ENCODE measurements around the gene HEXA. TPM values are rescaled to one million over a fixed set of nuclear protein-coding genes. Genes with fewer than 3 reads are reported as not detected.
"Not testable (repeated sequence)": the region's sequence is repeated elsewhere in the genome, so short reads cannot be mapped to it uniquely, and the experiment has no call there.

HEXA gene
- total RNA-seq, 1 donor from 2014 or later: 145 TPM

DNA sequence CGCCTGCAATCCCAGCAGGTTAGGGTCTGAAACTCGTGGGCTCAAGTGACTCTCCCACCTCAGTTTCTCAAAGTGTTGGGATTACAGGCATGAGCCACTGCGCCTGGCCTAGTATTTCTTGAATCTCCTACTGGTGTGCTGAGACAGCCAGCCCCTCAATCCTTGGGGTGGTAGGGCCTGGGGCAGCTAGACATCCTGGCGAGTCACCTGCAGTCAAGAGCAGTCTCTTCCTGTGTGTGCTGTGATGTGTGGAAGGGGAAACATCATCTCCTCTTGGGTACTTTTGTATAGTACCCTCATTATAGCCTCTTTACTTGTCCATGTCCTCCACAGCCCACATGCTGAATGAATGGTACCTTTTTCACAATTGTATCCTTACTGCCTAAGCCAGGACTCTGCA is 4.9 kb upstream of the HEXA start:
- Histone ChIP-seq H3K27me3 (ENCODE audit: insufficient read depth, low read length) (peaks cover 32% of the 10 kb centered on the region), H3K36me3 (ENCODE audit: insufficient read depth, low read length) (no peaks in the 10 kb centered on the region), H3K79me2 (ENCODE audit: insufficient read depth, low read length) (peaks cover under 1% of the 10 kb centered on the region), H3K9ac (ENCODE audit: low read length) (no peak overlapping the region), H3K9me3 (ENCODE audit: insufficient read depth, low read depth, low read length) (no peaks in the 10 kb centered on the region), H3K4me3 (ENCODE audit: insufficient read depth, low read depth, low read length) (no peak overlapping the region), H4K20me1 (ENCODE audit: insufficient read depth, low read length) (no peaks in the 10 kb centered on the region), H3K27ac (ENCODE audit: low read depth, low read length) (no peak overlapping the region), H3K4me1 (ENCODE audit: insufficient read depth, low read length) (peaks cover 6% of the 10 kb centered on the region), H3K4me2 (ENCODE audit: low read length) (no peak overlapping the region), H2AFZ (ENCODE audit: low read depth, low read length) (no peak overlapping the region)
- H3K4me3 Mint-ChIP-seq (ENCODE audit: unreplicated experiment): no peak overlapping the region
- no peaks in the 10 kb centered on the region for H3K36me3 Mint-ChIP-seq (ENCODE audit: low read depth, unreplicated experiment)
- TF ChIP-seq EZH2 (IDR thresholded peaks at IDR 0.05; ENCODE audit: insufficient read depth, low read length): no peak
- DNase-seq (ENCODE audit: low read depth): no peak
- H3K27ac Mint-ChIP-seq (ENCODE audit: unreplicated experiment): no peak overlapping the region
- H3K4me1 Mint-ChIP-seq (ENCODE audit: low read depth, unreplicated experiment): peaks cover 3% of the 10 kb centered on the region
- H3K9me3 Mint-ChIP-seq (ENCODE audit: unreplicated experiment): peaks cover 3% of the 10 kb centered on the region
- no peak for FAIRE-seq
- peaks cover 31% of the 10 kb centered on the region for H3K27me3 Mint-ChIP-seq (ENCODE audit: low read depth, unreplicated experiment)

DNA sequence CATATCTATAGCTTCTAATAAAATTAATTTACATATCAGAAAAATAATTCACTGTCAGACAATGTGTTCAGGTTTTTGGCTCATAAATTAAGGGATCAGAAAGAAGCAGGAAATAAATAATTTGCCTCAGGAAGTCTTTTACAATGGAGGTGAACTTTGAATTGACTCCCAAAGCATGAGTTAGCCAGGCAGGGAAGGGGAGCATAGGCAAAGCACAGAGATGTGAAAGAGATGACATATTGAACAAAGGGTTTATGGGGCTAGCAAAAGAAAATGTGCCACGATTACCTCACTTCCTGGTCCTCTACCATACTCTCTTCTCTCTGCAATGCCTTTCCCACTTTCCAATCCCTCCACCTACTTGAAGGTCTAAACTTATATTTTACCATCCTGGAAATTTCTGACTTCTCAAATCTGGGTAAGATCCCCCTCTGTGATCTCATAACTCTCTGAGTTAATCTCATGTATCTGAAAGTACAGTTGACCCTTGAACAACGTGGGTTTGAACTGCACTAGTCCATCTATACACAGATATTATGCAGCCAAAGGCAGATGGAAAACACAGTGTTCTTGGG is 4.1 kb upstream of the HEXA start:
- H3K4me3 Mint-ChIP-seq (ENCODE audit: unreplicated experiment): no peak overlapping the region

DNA sequence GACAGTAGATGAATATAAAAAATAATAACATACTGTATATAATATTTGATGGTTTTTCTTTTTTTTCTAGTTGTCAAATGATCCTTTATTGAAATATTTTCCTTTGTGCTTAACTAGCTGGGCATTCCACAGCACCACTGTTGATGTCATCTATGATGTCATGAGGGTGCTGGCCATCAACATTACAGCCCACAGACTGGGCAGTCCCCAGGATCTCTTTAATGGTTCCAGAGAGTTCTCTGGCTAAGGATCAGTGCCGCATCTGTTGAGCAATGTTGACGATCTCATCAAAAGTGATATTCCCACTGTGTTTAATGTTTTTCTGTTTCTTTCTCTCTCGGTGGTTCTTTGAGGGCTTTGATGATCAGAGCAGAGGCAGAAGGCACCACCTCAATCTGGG is 3.3 kb upstream of the HEXA start:
- not testable (repeated sequence) for FAIRE-seq; H3K9ac ChIP-seq (ENCODE audit: low read length); H3K27ac ChIP-seq (ENCODE audit: low read depth, low read length); H3K4me1 ChIP-seq (ENCODE audit: insufficient read depth, low read length); H3K4me3 ChIP-seq (ENCODE audit: insufficient read depth, low read depth, low read length); H3K36me3 Mint-ChIP-seq (ENCODE audit: low read depth, unreplicated experiment); H3K4me3 Mint-ChIP-seq (ENCODE audit: unreplicated experiment); H3K4me1 Mint-ChIP-seq (ENCODE audit: low read depth, unreplicated experiment); H3K9me3 Mint-ChIP-seq (ENCODE audit: unreplicated experiment); H3K4me2 ChIP-seq (ENCODE audit: low read length); H3K36me3 ChIP-seq (ENCODE audit: insufficient read depth, low read length); H2AFZ ChIP-seq (ENCODE audit: low read depth, low read length); H3K27ac Mint-ChIP-seq (ENCODE audit: unreplicated experiment); DNase-seq (ENCODE audit: low read depth); H3K9me3 ChIP-seq (ENCODE audit: insufficient read depth, low read depth, low read length); H4K20me1 ChIP-seq (ENCODE audit: insufficient read depth, low read length)
- H3K27me3 ChIP-seq (ENCODE audit: insufficient read depth, low read length): peaks cover 19% of the 10 kb centered on the region
- H3K79me2 ChIP-seq (ENCODE audit: insufficient read depth, low read length): peaks cover 17% of the 10 kb centered on the region
- peaks cover 16% of the 10 kb centered on the region for H3K27me3 Mint-ChIP-seq (ENCODE audit: low read depth, unreplicated experiment)

More for the DNA sequence above, 4.1 kb upstream of the HEXA start:
- H3K4me1 ChIP-seq (ENCODE audit: insufficient read depth, low read length): peaks cover 6% of the 10 kb centered on the region
- no peak overlapping the region for H2AFZ ChIP-seq (ENCODE audit: low read depth, low read length)
- Mint-ChIP-seq H3K36me3 (ENCODE audit: low read depth, unreplicated experiment) (no peaks in the 10 kb centered on the region), H3K27ac (ENCODE audit: unreplicated experiment) (no peak overlapping the region), H3K9me3 (ENCODE audit: unreplicated experiment) (peaks cover 3% of the 10 kb centered on the region), H3K27me3 (ENCODE audit: low read depth, unreplicated experiment) (peaks cover 24% of the 10 kb centered on the region), H3K4me1 (ENCODE audit: low read depth, unreplicated experiment) (peaks cover 3% of the 10 kb centered on the region)
- DNase-seq (ENCODE audit: low read depth) (no peak), FAIRE-seq (no peak)
- H3K4me2 ChIP-seq (ENCODE audit: low read length): no peak overlapping the region
- no peaks in the 10 kb centered on the region for H3K36me3 ChIP-seq (ENCODE audit: insufficient read depth, low read length)
- H3K79me2 ChIP-seq (ENCODE audit: insufficient read depth, low read length): peaks cover 8% of the 10 kb centered on the region
- TF ChIP-seq EZH2 (IDR thresholded peaks at IDR 0.05; ENCODE audit: insufficient read depth, low read length): no peak
- TF ChIP-seq, protein P1, sequence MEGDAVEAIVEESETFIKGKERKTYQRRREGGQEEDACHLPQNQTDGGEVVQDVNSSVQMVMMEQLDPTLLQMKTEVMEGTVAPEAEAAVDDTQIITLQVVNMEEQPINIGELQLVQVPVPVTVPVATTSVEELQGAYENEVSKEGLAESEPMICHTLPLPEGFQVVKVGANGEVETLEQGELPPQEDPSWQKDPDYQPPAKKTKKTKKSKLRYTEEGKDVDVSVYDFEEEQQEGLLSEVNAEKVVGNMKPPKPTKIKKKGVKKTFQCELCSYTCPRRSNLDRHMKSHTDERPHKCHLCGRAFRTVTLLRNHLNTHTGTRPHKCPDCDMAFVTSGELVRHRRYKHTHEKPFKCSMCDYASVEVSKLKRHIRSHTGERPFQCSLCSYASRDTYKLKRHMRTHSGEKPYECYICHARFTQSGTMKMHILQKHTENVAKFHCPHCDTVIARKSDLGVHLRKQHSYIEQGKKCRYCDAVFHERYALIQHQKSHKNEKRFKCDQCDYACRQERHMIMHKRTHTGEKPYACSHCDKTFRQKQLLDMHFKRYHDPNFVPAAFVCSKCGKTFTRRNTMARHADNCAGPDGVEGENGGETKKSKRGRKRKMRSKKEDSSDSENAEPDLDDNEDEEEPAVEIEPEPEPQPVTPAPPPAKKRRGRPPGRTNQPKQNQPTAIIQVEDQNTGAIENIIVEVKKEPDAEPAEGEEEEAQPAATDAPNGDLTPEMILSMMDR (IDR thresholded peaks at IDR 0.05; ENCODE audit: insufficient read depth, low read depth, low read length): no peak
- no peaks in the 10 kb centered on the region for H4K20me1 ChIP-seq (ENCODE audit: insufficient read depth, low read length)
- H3K9ac ChIP-seq (ENCODE audit: low read length): no peak overlapping the region
- H3K4me3 ChIP-seq (ENCODE audit: insufficient read depth, low read depth, low read length): no peak overlapping the region
- no peak overlapping the region for H3K27ac ChIP-seq (ENCODE audit: low read depth, low read length)
- no peaks in the 10 kb centered on the region for H3K9me3 ChIP-seq (ENCODE audit: insufficient read depth, low read depth, low read length)
- peaks cover 24% of the 10 kb centered on the region for H3K27me3 ChIP-seq (ENCODE audit: insufficient read depth, low read length)

All from astrocyte (in vitro differentiated cells and primary cell).